Ovary (tissue), 10 donors: ENCODE results near the gene PDC. TPM values are rescaled to one million over a fixed set of nuclear protein-coding genes. Genes with fewer than 3 reads are reported as not detected.

Experiments
- DNase-seq, 5 donors: peaks; one replicate each; pipeline ENCODE4 v3.0.0-alpha.2; 2019 to 2020
- H3K27ac ChIP-seq, 2 donors: fragments of 200-600 bp; one replicate each; pipeline versions ENCODE4 v1.5.1 to v1.8.0; 2019 to 2022
- H3K27me3 ChIP-seq: fragments of 200-600 bp; one replicate; pipeline ENCODE4 v1.8.0; 2022
- H3K36me3 ChIP-seq: fragments of 200-600 bp; sonication (generic); one replicate; pipeline ENCODE4 v1.5.1; 2019
- H3K4me1 ChIP-seq: one replicate; pipeline ENCODE4 v1.8.1; 2013; ENCODE audit warnings: mild to moderate bottlenecking, moderate library complexity; ENCODE audit not compliant: insufficient read depth
- H3K4me3 ChIP-seq: fragments of 200-600 bp; sonication (generic); one replicate; pipeline ENCODE4 v1.5.1; 2017
- H3K9me3 ChIP-seq, 2 donors: fragments of 200-600 bp in 1 of 2; sonication (generic) in 1 of 2; one replicate each; pipeline versions ENCODE4 v1.5.1 to v1.8.1; 2013 to 2019; ENCODE audit warnings: mild to moderate bottlenecking in 1 of 2, moderate library complexity in 1 of 2
- CTCF ChIP-seq, 3 donors: fragments of 450-650 bp in 2 of 3; fragments of 200-600 bp in 1 of 3; IDR thresholded peaks; one replicate each; pipeline versions ENCODE4 v1.5.1 to v1.8.0; 2016 to 2022; ENCODE audit warnings: antibody characterized with exemption in 3 of 3, mild to moderate bottlenecking in 1 of 3
- EP300 ChIP-seq: sonication (generic); formaldehyde crosslinking; IDR thresholded peaks from one replicate; pipeline ENCODE4 v1.6.1; 2017; ENCODE audit warnings: antibody characterized with exemption
- POLR2A ChIP-seq: fragments of 450-650 bp; IDR thresholded peaks from one replicate; pipeline ENCODE4 v1.6.1; 2017; ENCODE audit warnings: antibody characterized with exemption, mild to moderate bottlenecking, moderate library complexity
- WGBS, 3 donors: extraction: QIAGEN DNeasy Blood & Tissue Kit in 1 of 3; methylation state at CpG; one replicate each; pipeline versions ENCODE4 v1.1.5 to v1.1.7; 2013 to 2017; 5-methylcytosine and 5-hydroxymethylcytosine counted together
- intact Hi-C, 4 donors: fragments of 100-400 bp; cut with DNase I; formaldehyde crosslinking; loops; one replicate each; pipeline versions ENCODE4 v1.11.0 to v1.15.1; 2022 to 2023
- long read RNA-seq, 3 donors: library from polyadenylated mRNA in 2 of 3; unstranded in 2 of 3; transcript quantifications; one replicate each; pipeline ENCODE4 v2.0.0 and lab custom pipeline, GENCODE V29; 2021 to 2026
- polyA plus RNA-seq, 2 donors: library from polyadenylated mRNA; stranded (reverse); fragments of 200-250 nt in 1 of 2; fragments of 350-450 nt in 1 of 2; fragmentation: Illumina TruSeq in 1 of 2; extraction: RNeasy Lipid Tissue Mini Kit (QIAGEN cat#74804) in 1 of 2; gene quantifications; one replicate each; pipeline ENCODE4 v1.2.3, GENCODE V29; 2013 to 2014
- total RNA-seq, 7 donors: library from RNA; depleted of rRNA in 2 of 7; stranded (reverse); fragments of >200 nt in 2 of 7; fragmentation: NEBNext Ultra II Directional in 3 of 7; extraction: Animal tissue kit (Norgen Biotek cat#: 25700) in 3 of 7; gene quantifications; one replicate each; pipeline versions ENCODE4 v1.1.0 to v1.2.4, GENCODE V29; 2016 to 2023
- donor health status: DM: no; HTN: no; CAD: no; lungs with moderate emphysema.
- donor health status: DM: no; HTN: no; CAD: no.
- donor health status: Bipolar disorder and iron deficiency.
- donor health status: DM: yes; HTN: yes; CAD: no.
- donor health status: DM: no; HTN: no; CAD: no.
- donor health status: DM: yes; HTN: yes; CAD: no.

PDC gene
- total RNA-seq (not detected), polyA plus RNA-seq (not detected)
- long read RNA-seq, donor 1: 0 reads
- long read RNA-seq, donor 2: 0 reads
- long read RNA-seq, donor 3, partial matches to known transcripts: 0 of 1 reads
- long read RNA-seq, donor 3, other reads (novel, unspliced or antisense): 1 of 1 reads

GRCh38 chr1:186461014-186461413, at the start of gene PDC:
Gene PDC, minus strand, starts transcription at chr1:186461114. Its CDS starts 11,655 bp downstream, at chr1:186449459.
- no peaks in the 10 kb centered on the region for H3K4me1 ChIP-seq
- TF ChIP-seq EP300: no peak
- TF ChIP-seq POLR2A: no peak
- TF ChIP-seq CTCF (IDR thresholded peaks at IDR 0.05): no peak
- 91 to 97% (median 92%) methylated on average over 2 of the region's 2 CpGs for WGBS, 3 donors

GRCh38 chr1:186503190-186503589, 42.3 kb upstream of the PDC start:
- peaks cover 0 to 4% of the 10 kb centered on the region in 2 donors for H3K9me3 ChIP-seq
- 82 to 89% (median 84%) methylated on average over 2 of the region's 2 CpGs for WGBS, 3 donors
- H3K4me3 ChIP-seq: no peak overlapping the region
- H3K27ac ChIP-seq: no peak overlapping the region
- no peaks in the 10 kb centered on the region for H3K27me3 ChIP-seq
- no peaks in the 10 kb centered on the region for H3K4me1 ChIP-seq
- no peaks in the 10 kb centered on the region for H3K36me3 ChIP-seq
- intact Hi-C loops: no loop called here
- no peak for DNase-seq
- TF ChIP-seq CTCF (IDR thresholded peaks at IDR 0.05): no peak
- TF ChIP-seq POLR2A: no peak
- TF ChIP-seq EP300: no peak

More at GRCh38 chr1:186461014-186461413, at the start of gene PDC:
- no peak within 1 kb of the TSS for H3K4me3 ChIP-seq
- no peak within 1 kb of the TSS for H3K27ac ChIP-seq
- H3K36me3 ChIP-seq: no peaks in the 10 kb centered on the region
- DNase-seq: no peak
- intact Hi-C loops: no loop called here
- H3K27me3 ChIP-seq: no peaks in the 10 kb centered on the region
- H3K9me3 ChIP-seq: no peaks in the 10 kb centered on the region

- no peaks in the 10 kb centered on the region for H3K36me3 ChIP-seq
- H3K27me3 ChIP-seq: no peaks in the 10 kb centered on the region
- no peak overlapping the region for H3K27ac ChIP-seq
- peaks cover 0 to 4% of the 10 kb centered on the region in 2 donors for H3K9me3 ChIP-seq
- intact Hi-C loops: no loop called here
- TF ChIP-seq CTCF (IDR thresholded peaks at IDR 0.05) (no peak), EP300 (no peak), POLR2A (no peak)
- H3K4me3 ChIP-seq: no peak overlapping the region
- no peak for DNase-seq
- H3K4me1 ChIP-seq: no peaks in the 10 kb centered on the region
Measured at GRCh38 chr1:186502087-186502486, 41.2 kb upstream of the PDC start.

GRCh38 chr1:186500804-186501203, 39.9 kb upstream of the PDC start:
- Histone ChIP-seq H3K4me1 (no peaks in the 10 kb centered on the region), H3K9me3 (peaks cover 0 to 4% of the 10 kb centered on the region in 2 donors), H3K27ac (no peak overlapping the region), H3K36me3 (no peaks in the 10 kb centered on the region), H3K27me3 (no peaks in the 10 kb centered on the region), H3K4me3 (no peak overlapping the region)
- intact Hi-C loops: no loop called here
- no peak for DNase-seq
- WGBS, 3 donors: 54 to 63% (median 62%) methylated on average over 1 of the region's 1 CpG
- no peak for TF ChIP-seq CTCF (IDR thresholded peaks at IDR 0.05)
- TF ChIP-seq EP300: no peak
- TF ChIP-seq POLR2A: no peak
